Liver (tissue), 3 donors: ENCODE results near the gene LDLRAD1.
A peak's percentile ranks its signal among the peaks of the same experiment; 100 is the strongest.

Experiments
- EGR1 ChIP-seq, 2 donors: IDR thresholded peaks; 2 replicates each; pipeline ENCODE4 v1.6.1; 2016 to 2018; ENCODE audit warnings: antibody characterized with exemption in 2 of 2, low read depth in 2 of 2
- JUND ChIP-seq, 2 donors: IDR thresholded peaks; 2 replicates each; pipeline ENCODE4 v1.6.1; 2016; ENCODE audit warnings: antibody characterized with exemption in 2 of 2
- RAD21 ChIP-seq, 2 donors: IDR thresholded peaks; 2 replicates each; pipeline ENCODE4 v1.6.1; 2016; ENCODE audit warnings: antibody characterized with exemption in 2 of 2, mild to moderate bottlenecking in 2 of 2
- SP1 ChIP-seq: IDR thresholded peaks from 2 replicates; pipeline ENCODE4 v1.6.1; 2018; ENCODE audit warnings: antibody characterized with exemption, mild to moderate bottlenecking
- TAF1 ChIP-seq: conservative IDR thresholded peaks from 2 replicates; pipeline ENCODE4 v1.6.1; 2016; ENCODE audit warnings: antibody characterized with exemption, mild to moderate bottlenecking
- YY1 ChIP-seq: IDR thresholded peaks from 2 replicates; pipeline ENCODE4 v1.6.1; 2016; ENCODE audit warnings: antibody characterized with exemption, mild to moderate bottlenecking
- TF ChIP-seq, protein P1 (sequence below): fragments of 150-350 bp; IDR thresholded peaks from 2 replicates; pipeline ENCODE4 v1.5.1; 2017; ENCODE audit warnings: improper control_type of control experiment, low read depth, low read length; ENCODE audit not compliant: missing input control
- TF ChIP-seq, protein P2 (sequence below): IDR thresholded peaks from 2 replicates; pipeline ENCODE4 v1.6.1; 2016; ENCODE audit warnings: antibody characterized with exemption
- TF ChIP-seq, protein P3 (sequence below): IDR thresholded peaks from 2 replicates; pipeline ENCODE4 v1.6.1; 2016; ENCODE audit warnings: antibody characterized with exemption, mild to moderate bottlenecking
- TF ChIP-seq, protein P4 (sequence below): IDR thresholded peaks from 2 replicates; pipeline ENCODE4 v1.6.1; 2016; ENCODE audit warnings: antibody characterized with exemption
- TF ChIP-seq, protein P5 (sequence below): IDR thresholded peaks from 2 replicates; pipeline ENCODE4 v1.6.1; 2016; ENCODE audit warnings: antibody characterized with exemption
- donor health status: healthy.
- donor health status: healthy.

DNA sequence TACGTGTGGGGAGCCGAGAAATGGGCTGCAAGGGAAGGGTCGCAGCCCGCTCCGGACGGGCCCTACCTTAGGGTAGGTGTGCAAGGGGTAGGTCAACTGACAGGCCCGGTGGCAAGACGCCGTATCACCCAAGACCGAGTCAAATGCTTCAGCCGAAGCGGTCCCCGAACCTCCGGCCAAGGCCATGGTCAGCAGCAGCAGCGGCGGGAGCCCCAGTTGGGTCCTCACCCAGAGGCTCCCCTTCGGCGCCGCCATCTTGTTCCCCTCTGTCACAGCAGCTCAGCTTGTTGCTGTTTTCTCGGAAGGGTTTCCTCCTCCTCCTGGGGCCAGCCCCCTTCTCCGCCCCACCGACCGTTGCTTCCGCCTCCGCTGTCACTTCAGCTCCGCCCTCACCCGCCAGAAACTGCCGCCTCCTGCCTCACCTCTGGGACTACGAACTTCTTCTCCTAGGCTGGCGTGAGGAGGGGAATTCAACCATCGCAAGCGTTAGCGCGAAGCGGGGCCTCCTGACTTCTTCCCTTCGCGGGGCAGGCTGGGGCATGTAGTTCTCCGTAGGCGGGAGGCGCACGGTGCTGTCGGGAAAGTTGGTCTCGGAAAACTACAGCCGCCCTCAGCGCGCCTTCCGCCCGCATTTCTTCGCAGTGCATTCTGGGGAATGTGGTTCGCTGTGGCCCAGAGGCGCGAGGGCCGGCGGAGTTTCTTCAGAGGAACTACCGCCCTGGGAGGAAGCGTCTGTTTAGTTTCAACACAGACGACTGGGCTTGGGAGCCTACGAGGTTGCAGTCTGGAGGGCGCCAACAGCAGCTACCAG, 35.2 kb upstream of the LDLRAD1 start, which contains the start of the genes TCEANC2 and TMEM59:
- TF ChIP-seq, protein P1, sequence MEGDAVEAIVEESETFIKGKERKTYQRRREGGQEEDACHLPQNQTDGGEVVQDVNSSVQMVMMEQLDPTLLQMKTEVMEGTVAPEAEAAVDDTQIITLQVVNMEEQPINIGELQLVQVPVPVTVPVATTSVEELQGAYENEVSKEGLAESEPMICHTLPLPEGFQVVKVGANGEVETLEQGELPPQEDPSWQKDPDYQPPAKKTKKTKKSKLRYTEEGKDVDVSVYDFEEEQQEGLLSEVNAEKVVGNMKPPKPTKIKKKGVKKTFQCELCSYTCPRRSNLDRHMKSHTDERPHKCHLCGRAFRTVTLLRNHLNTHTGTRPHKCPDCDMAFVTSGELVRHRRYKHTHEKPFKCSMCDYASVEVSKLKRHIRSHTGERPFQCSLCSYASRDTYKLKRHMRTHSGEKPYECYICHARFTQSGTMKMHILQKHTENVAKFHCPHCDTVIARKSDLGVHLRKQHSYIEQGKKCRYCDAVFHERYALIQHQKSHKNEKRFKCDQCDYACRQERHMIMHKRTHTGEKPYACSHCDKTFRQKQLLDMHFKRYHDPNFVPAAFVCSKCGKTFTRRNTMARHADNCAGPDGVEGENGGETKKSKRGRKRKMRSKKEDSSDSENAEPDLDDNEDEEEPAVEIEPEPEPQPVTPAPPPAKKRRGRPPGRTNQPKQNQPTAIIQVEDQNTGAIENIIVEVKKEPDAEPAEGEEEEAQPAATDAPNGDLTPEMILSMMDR: peak; percentile 10
- TF ChIP-seq JUND (IDR thresholded peaks at IDR 0.05) (peak; percentile 25 to 65), YY1 (peak; percentile 99), TAF1 (peak; percentile 73), SP1 (peak; percentile 96), RAD21 (IDR thresholded peaks at IDR 0.05) (peak; percentile 43 to 52), EGR1 (IDR thresholded peaks at IDR 0.05; ENCODE audit: low read depth in 2 of 2) (peak; percentile 55 to 77)
- TF ChIP-seq, protein P2, sequence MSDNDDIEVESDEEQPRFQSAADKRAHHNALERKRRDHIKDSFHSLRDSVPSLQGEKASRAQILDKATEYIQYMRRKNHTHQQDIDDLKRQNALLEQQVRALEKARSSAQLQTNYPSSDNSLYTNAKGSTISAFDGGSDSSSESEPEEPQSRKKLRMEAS: peak; percentile 97
- TF ChIP-seq, protein P3, sequence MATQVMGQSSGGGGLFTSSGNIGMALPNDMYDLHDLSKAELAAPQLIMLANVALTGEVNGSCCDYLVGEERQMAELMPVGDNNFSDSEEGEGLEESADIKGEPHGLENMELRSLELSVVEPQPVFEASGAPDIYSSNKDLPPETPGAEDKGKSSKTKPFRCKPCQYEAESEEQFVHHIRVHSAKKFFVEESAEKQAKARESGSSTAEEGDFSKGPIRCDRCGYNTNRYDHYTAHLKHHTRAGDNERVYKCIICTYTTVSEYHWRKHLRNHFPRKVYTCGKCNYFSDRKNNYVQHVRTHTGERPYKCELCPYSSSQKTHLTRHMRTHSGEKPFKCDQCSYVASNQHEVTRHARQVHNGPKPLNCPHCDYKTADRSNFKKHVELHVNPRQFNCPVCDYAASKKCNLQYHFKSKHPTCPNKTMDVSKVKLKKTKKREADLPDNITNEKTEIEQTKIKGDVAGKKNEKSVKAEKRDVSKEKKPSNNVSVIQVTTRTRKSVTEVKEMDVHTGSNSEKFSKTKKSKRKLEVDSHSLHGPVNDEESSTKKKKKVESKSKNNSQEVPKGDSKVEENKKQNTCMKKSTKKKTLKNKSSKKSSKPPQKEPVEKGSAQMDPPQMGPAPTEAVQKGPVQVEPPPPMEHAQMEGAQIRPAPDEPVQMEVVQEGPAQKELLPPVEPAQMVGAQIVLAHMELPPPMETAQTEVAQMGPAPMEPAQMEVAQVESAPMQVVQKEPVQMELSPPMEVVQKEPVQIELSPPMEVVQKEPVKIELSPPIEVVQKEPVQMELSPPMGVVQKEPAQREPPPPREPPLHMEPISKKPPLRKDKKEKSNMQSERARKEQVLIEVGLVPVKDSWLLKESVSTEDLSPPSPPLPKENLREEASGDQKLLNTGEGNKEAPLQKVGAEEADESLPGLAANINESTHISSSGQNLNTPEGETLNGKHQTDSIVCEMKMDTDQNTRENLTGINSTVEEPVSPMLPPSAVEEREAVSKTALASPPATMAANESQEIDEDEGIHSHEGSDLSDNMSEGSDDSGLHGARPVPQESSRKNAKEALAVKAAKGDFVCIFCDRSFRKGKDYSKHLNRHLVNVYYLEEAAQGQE: peak; percentile 60
- TF ChIP-seq, protein P4, sequence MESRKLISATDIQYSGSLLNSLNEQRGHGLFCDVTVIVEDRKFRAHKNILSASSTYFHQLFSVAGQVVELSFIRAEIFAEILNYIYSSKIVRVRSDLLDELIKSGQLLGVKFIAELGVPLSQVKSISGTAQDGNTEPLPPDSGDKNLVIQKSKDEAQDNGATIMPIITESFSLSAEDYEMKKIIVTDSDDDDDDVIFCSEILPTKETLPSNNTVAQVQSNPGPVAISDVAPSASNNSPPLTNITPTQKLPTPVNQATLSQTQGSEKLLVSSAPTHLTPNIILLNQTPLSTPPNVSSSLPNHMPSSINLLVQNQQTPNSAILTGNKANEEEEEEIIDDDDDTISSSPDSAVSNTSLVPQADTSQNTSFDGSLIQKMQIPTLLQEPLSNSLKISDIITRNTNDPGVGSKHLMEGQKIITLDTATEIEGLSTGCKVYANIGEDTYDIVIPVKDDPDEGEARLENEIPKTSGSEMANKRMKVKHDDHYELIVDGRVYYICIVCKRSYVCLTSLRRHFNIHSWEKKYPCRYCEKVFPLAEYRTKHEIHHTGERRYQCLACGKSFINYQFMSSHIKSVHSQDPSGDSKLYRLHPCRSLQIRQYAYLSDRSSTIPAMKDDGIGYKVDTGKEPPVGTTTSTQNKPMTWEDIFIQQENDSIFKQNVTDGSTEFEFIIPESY: peak; percentile 96
- TF ChIP-seq, protein P5, sequence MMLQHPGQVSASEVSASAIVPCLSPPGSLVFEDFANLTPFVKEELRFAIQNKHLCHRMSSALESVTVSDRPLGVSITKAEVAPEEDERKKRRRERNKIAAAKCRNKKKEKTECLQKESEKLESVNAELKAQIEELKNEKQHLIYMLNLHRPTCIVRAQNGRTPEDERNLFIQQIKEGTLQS: no peak
